ENCODE data around the gene MAN1C1.

- TF ChIP-seq CTCF (conservative IDR thresholded peaks at IDR 0.05 in 1 of 2, IDR thresholded peaks at IDR 0.05 in 1 of 2; ENCODE audit: extremely low read depth in 1 of 2, insufficient read depth in 1 of 2, low read depth in 1 of 2, low read length in 2 of 2): no peak
- TF ChIP-seq EZH2 (IDR thresholded peaks at IDR 0.05; ENCODE audit: borderline replicate concordance, low read length): no peak
These were observed 64.1 kb downstream of the MAN1C1 start for GRCh38 chr1:25680701-25681100.
